T-cell (primary cell): ENCODE data around the gene LDAH. TPM values are rescaled to one million over a fixed set of nuclear protein-coding genes. Genes with fewer than 3 reads are reported as not detected.

ENCODE experiments used
- ATAC-seq, 4 experiments: fragments of 200-7000 bp in 3 of 4; fragments of 150-1000 bp in 1 of 4; cut with Tn5 transposase; replicated peaks in 1 of 4; 1 replicate in 3 of 4; 2 replicates in 1 of 4; pipeline ENCODE4 v1.10.0; 2021; ENCODE audit warnings: moderate library complexity in 3 of 4, mild to moderate bottlenecking in 2 of 4, moderate number of reproducible peaks in 1 of 4
- CTCF ChIA-PET, 2 donors: fragments of 300-600 bp; sonication (Branson Sonifier 250); formaldehyde crosslinking; loops; one replicate each; lab custom pipeline; 2022; ENCODE audit warnings: antibody characterized with exemption in 2 of 2; lab: Charles Lee
- POLR2A ChIA-PET, 2 donors: fragments of 300-600 bp; sonication (Branson Sonifier 250); formaldehyde crosslinking; loops; one replicate each; lab custom pipeline; 2022; ENCODE audit warnings: antibody characterized with exemption in 2 of 2; lab: Charles Lee
- DNase-seq, 35 experiments: peaks; one replicate each; pipeline versions ENCODE4 v3.0.0 to v3.0.0-alpha.2; 2013 to 2023
- H3K27ac ChIP-seq: one replicate; pipeline ENCODE4 v1.5.1; 2013; ENCODE audit warnings: low read length
- H3K27me3 ChIP-seq, 2 experiments: replicated peaks in 1 of 2; 1 replicate in 1 of 2; 2 replicates in 1 of 2; pipeline versions ENCODE4 v1.6.1 to v1.7.0; 2013; ENCODE audit warnings: low read length in 1 of 2, mixed read lengths in 1 of 2; ENCODE audit not compliant: control insufficient read depth in 2 of 2, insufficient read depth in 2 of 2; ENCODE audit errors: extremely low read depth in 1 of 2
- H3K36me3 ChIP-seq, 2 donors: 1 replicate in 1 of 2; 2 replicates in 1 of 2; pipeline versions ENCODE4 v1.6.1 to v1.7.0; 2013; ENCODE audit warnings: low read length in 1 of 2; ENCODE audit not compliant: control insufficient read depth in 2 of 2, insufficient read depth in 1 of 2; ENCODE audit errors: extremely low read depth in 1 of 2
- H3K4me1 ChIP-seq, 2 experiments: 1 replicate in 1 of 2; 2 replicates in 1 of 2; pipeline versions ENCODE4 v1.6.1 to v1.7.0; 2013; ENCODE audit warnings: low read length in 2 of 2, mixed read lengths in 1 of 2; ENCODE audit not compliant: insufficient read depth in 2 of 2, control insufficient read depth in 1 of 2; ENCODE audit errors: extremely low read depth in 1 of 2
- H3K4me3 ChIP-seq, 2 donors: 1 replicate in 1 of 2; 2 replicates in 1 of 2; pipeline versions ENCODE4 v1.5.1 to v1.7.0; 2013; ENCODE audit warnings: mild to moderate bottlenecking in 2 of 2, low read length in 1 of 2, moderate library complexity in 1 of 2; ENCODE audit not compliant: control insufficient read depth in 1 of 2; ENCODE audit errors: extremely low read depth in 1 of 2
- H3K9me3 ChIP-seq: 2 replicates; pipeline ENCODE4 v1.7.0; 2013
- H3K27ac Mint-ChIP-seq, 2 donors: one replicate each; pipeline ENCODE4 v1.8.0; 2020 to 2021; ENCODE audit warnings: mild to moderate bottlenecking in 2 of 2, mixed read lengths in 2 of 2
- H3K27me3 Mint-ChIP-seq, 2 donors: one replicate each; pipeline ENCODE4 v1.8.0; 2021 to 2022; ENCODE audit warnings: mixed read lengths in 2 of 2
- H3K36me3 Mint-ChIP-seq: one replicate; pipeline ENCODE4 v1.8.0; 2021; ENCODE audit warnings: mixed read lengths
- H3K4me1 Mint-ChIP-seq, 3 donors: one replicate each; pipeline ENCODE4 v1.8.0; 2020 to 2022; ENCODE audit warnings: mixed read lengths in 3 of 3, mild to moderate bottlenecking in 1 of 3
- H3K4me3 Mint-ChIP-seq, 3 donors: one replicate each; pipeline ENCODE4 v1.8.0; 2020 to 2022; ENCODE audit warnings: mild to moderate bottlenecking in 3 of 3, mixed read lengths in 3 of 3, moderate library complexity in 3 of 3
- H3K9me3 Mint-ChIP-seq, 3 donors: one replicate each; pipeline ENCODE4 v1.8.0; 2020 to 2022; ENCODE audit warnings: mixed read lengths in 3 of 3
- WGBS: methylation state at CpG from one replicate; pipeline ENCODE4 v1.1.5; 2013; ENCODE audit warnings: missing lambda C conversion rate; ENCODE audit not compliant: insufficient coverage; 5-methylcytosine and 5-hydroxymethylcytosine counted together
- total RNA-seq, 35 experiments: library from RNA in 6 of 35; stranded (reverse) in 6 of 35; fragments of 120-200 nt in 1 of 35; gene quantifications; one replicate each; pipeline versions ENCODE4 v1.2.1 to v1.2.4 and lab custom pipeline; 2013 to 2026

The LDAH gene
- total RNA-seq, 5 donors from 2014 or later (not counting 1 experiment from before 2014, with no cell fraction given): 12.3 to 21.2 (median 18.1) TPM

DNA sequence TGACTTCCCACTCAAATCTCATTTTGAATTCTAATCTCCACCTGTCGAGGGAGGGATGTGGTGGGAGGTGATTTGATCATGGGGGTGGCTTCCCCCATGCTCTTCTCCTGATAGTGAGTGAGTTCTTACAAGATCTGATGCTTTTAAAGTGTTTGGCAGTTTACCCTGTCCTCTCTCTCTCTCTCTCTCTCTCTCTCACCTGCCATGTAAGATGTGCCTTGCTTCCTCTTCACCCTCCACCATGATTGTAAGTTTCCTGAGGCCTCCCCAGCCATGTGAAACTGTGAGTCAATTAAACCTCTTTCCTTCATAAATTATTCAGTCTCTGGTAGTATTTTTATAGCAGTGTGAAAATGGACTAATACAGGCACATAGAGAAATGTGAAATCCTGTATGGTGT is 7.0 kb upstream of the LDAH start:
- Mint-ChIP-seq H3K27me3 (peaks cover 25 to 27% of the 10 kb centered on the region in 2 donors), H3K36me3 (no peaks in the 10 kb centered on the region), H3K4me1 (no peaks in the 10 kb centered on the region), H3K4me3 (no peak overlapping the region), H3K27ac (no peak overlapping the region), H3K9me3 (peaks cover 0 to 3% (median 3%) of the 10 kb centered on the region in 3 donors)
- H3K27ac ChIP-seq: no peak overlapping the region
- POLR2A ChIA-PET: no interaction called here
- CTCF ChIA-PET: no interaction called here
- WGBS: no CpG with 5 or more reads among the region's 1 CpG
- no peak overlapping the region for H3K4me3 ChIP-seq
- DNase-seq (no peak), ATAC-seq (no peak)
- no peaks in the 10 kb centered on the region for H3K4me1 ChIP-seq
- H3K36me3 ChIP-seq: no peaks in the 10 kb centered on the region
- H3K9me3 ChIP-seq: no peaks in the 10 kb centered on the region
- peaks cover 0 to 4% of the 10 kb centered on the region in 2 experiments for H3K27me3 ChIP-seq

- WGBS: no CpG with 5 or more reads among the region's 5 CpGs
- POLR2A ChIA-PET: interaction anchor here in 1 of 2 donors (0.6 to 1.0 kb wide), 2 partner anchors 31 to 172 kb away, joined by 3 read pairs; no protein-coding TSS in a partner anchor
- no peaks in the 10 kb centered on the region for H3K9me3 ChIP-seq
- peaks cover 3% of the 10 kb centered on the region in 2 experiments for H3K4me1 ChIP-seq
- H3K4me3 ChIP-seq: no peak overlapping the region
- Mint-ChIP-seq H3K4me3 (peak overlapping the region; percentile 59 to 97 (median 97)), H3K36me3 (peaks cover 2% of the 10 kb centered on the region), H3K4me1 (peaks cover 19 to 29% (median 27%) of the 10 kb centered on the region in 3 donors), H3K27ac (peak overlapping the region in 1 of 2 donors; percentile 11), H3K27me3 (no peaks in the 10 kb centered on the region), H3K9me3 (no peaks in the 10 kb centered on the region)
- DNase-seq (no peak), ATAC-seq (no peak)
- H3K27me3 ChIP-seq: no peaks in the 10 kb centered on the region
- no peak overlapping the region for H3K27ac ChIP-seq
- CTCF ChIA-PET: interaction anchor here in 1 of 2 donors (0.5 to 0.6 kb wide), 2 partner anchors 147 to 162 kb away, joined by 3 read pairs; no protein-coding TSS in a partner anchor
- H3K36me3 ChIP-seq: no peaks in the 10 kb centered on the region
These were observed 1.0 kb upstream of the LDAH start for GRCh38 chr2:20823917-20824316.

- POLR2A ChIA-PET: no interaction called here
- no peaks in the 10 kb centered on the region for H3K9me3 Mint-ChIP-seq
These were observed 4.1 kb downstream of the LDAH start for GRCh38 chr2:20818820-20819219.

GRCh38 chr2:20815216-20815615 is 7.7 kb downstream of the LDAH start:
- WGBS: no CpG with 5 or more reads among the region's 1 CpG
- Histone ChIP-seq H3K27ac (no peak overlapping the region), H3K4me3 (no peak overlapping the region), H3K27me3 (no peaks in the 10 kb centered on the region), H3K4me1 (no peaks in the 10 kb centered on the region), H3K36me3 (no peaks in the 10 kb centered on the region), H3K9me3 (no peaks in the 10 kb centered on the region)
- Mint-ChIP-seq H3K4me1 (peaks cover 22 to 33% (median 31%) of the 10 kb centered on the region in 3 donors), H3K27me3 (no peaks in the 10 kb centered on the region), H3K27ac (no peak overlapping the region), H3K9me3 (no peaks in the 10 kb centered on the region), H3K36me3 (peaks cover 25% of the 10 kb centered on the region), H3K4me3 (no peak overlapping the region)
- ChIA-PET CTCF (no interaction called here), POLR2A (no interaction called here)
- no peak for ATAC-seq
- no peak for DNase-seq

More at GRCh38 chr2:20818820-20819219, 4.1 kb downstream of the LDAH start:
- H3K27ac ChIP-seq: no peak overlapping the region
- H3K9me3 ChIP-seq: no peaks in the 10 kb centered on the region
- DNase-seq (no peak), ATAC-seq (no peak)
- peaks cover 21% of the 10 kb centered on the region for H3K36me3 Mint-ChIP-seq
- no peaks in the 10 kb centered on the region for H3K27me3 Mint-ChIP-seq
- H3K4me3 ChIP-seq: no peak overlapping the region
- no peaks in the 10 kb centered on the region for H3K36me3 ChIP-seq
- H3K4me3 Mint-ChIP-seq: peak overlapping the region in 1 of 3 donors; percentile 13
- no peaks in the 10 kb centered on the region for H3K27me3 ChIP-seq
- CTCF ChIA-PET: no interaction called here
- H3K4me1 Mint-ChIP-seq: peaks cover 38 to 52% (median 43%) of the 10 kb centered on the region in 3 donors
- peaks cover 3% of the 10 kb centered on the region in 2 experiments for H3K4me1 ChIP-seq
- WGBS: 17% methylated on average over 1 of the region's 2 CpGs
- H3K27ac Mint-ChIP-seq: peak overlapping the region; percentile 19 to 25

GRCh38 chr2:20812779-20813178 is 10.1 kb downstream of the LDAH start:
- POLR2A ChIA-PET: no interaction called here
- DNase-seq: no peak
- H3K27me3 Mint-ChIP-seq: no peaks in the 10 kb centered on the region
- H3K27me3 ChIP-seq: no peaks in the 10 kb centered on the region
- no peaks in the 10 kb centered on the region for H3K9me3 ChIP-seq
- CTCF ChIA-PET: no interaction called here
- H3K4me1 ChIP-seq: no peaks in the 10 kb centered on the region
- no CpG with 5 or more reads among the region's 2 CpGs for WGBS
- no peak overlapping the region for H3K27ac ChIP-seq
- H3K9me3 Mint-ChIP-seq: no peaks in the 10 kb centered on the region
- H3K4me1 Mint-ChIP-seq: peaks cover 8 to 16% (median 15%) of the 10 kb centered on the region in 3 donors
- H3K36me3 ChIP-seq: no peaks in the 10 kb centered on the region
- ATAC-seq: no peak
- H3K4me3 ChIP-seq: no peak overlapping the region
- H3K4me3 Mint-ChIP-seq: no peak overlapping the region
- no peak overlapping the region for H3K27ac Mint-ChIP-seq
- peaks cover 28% of the 10 kb centered on the region for H3K36me3 Mint-ChIP-seq

DNA sequence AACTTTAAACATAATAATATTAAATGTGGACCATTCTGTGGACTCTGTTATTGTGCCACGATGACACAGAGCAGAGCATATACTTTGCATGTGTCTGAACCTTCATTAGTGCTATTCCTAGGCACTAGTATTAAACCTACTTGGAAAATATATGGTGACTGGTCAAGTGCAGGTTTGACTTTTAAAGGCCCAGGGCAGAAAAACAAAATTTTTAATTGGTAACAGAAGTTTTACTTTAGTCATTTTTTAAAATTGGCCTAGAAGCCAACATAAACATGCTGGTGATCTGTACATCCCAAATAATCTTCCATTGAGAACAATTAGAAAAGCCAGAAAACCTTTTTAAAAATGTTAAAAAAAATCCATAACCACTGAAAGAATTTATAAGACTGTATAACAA is 16.6 kb downstream of the LDAH start:
- H3K9me3 ChIP-seq: no peaks in the 10 kb centered on the region
- no peak for ATAC-seq
- peaks cover 3 to 23% (median 8%) of the 10 kb centered on the region in 3 donors for H3K4me1 Mint-ChIP-seq
- H3K27ac Mint-ChIP-seq: no peak overlapping the region
- H3K4me1 ChIP-seq: no peaks in the 10 kb centered on the region
- H3K9me3 Mint-ChIP-seq: no peaks in the 10 kb centered on the region
- no CpG with 5 or more reads among the region's 1 CpG for WGBS
- ChIA-PET CTCF (no interaction called here), POLR2A (no interaction called here)
- H3K4me3 ChIP-seq: no peak overlapping the region
- DNase-seq: no peak
- H3K27ac ChIP-seq: no peak overlapping the region
- H3K36me3 ChIP-seq: no peaks in the 10 kb centered on the region
- H3K4me3 Mint-ChIP-seq: no peak overlapping the region
- H3K36me3 Mint-ChIP-seq: peaks cover 12% of the 10 kb centered on the region
- no peaks in the 10 kb centered on the region for H3K27me3 Mint-ChIP-seq
- no peaks in the 10 kb centered on the region for H3K27me3 ChIP-seq

- Mint-ChIP-seq H3K4me3 (no peak overlapping the region), H3K4me1 (peaks cover 0 to 23% (median 8%) of the 10 kb centered on the region in 3 donors), H3K27me3 (no peaks in the 10 kb centered on the region), H3K36me3 (peaks cover 21% of the 10 kb centered on the region), H3K27ac (no peak overlapping the region), H3K9me3 (no peaks in the 10 kb centered on the region)
- ChIA-PET POLR2A (no interaction called here), CTCF (no interaction called here)
- no peaks in the 10 kb centered on the region for H3K9me3 ChIP-seq
- no peak overlapping the region for H3K4me3 ChIP-seq
- no peak overlapping the region for H3K27ac ChIP-seq
- H3K4me1 ChIP-seq: no peaks in the 10 kb centered on the region
- no peak for ATAC-seq
- no peaks in the 10 kb centered on the region for H3K36me3 ChIP-seq
- H3K27me3 ChIP-seq: no peaks in the 10 kb centered on the region
- no peak for DNase-seq
These were observed 18.9 kb downstream of the LDAH start for GRCh38 chr2:20803974-20804373.
